ENCODE data around the gene TM6SF1.

TM6SF1 gene

DNA sequence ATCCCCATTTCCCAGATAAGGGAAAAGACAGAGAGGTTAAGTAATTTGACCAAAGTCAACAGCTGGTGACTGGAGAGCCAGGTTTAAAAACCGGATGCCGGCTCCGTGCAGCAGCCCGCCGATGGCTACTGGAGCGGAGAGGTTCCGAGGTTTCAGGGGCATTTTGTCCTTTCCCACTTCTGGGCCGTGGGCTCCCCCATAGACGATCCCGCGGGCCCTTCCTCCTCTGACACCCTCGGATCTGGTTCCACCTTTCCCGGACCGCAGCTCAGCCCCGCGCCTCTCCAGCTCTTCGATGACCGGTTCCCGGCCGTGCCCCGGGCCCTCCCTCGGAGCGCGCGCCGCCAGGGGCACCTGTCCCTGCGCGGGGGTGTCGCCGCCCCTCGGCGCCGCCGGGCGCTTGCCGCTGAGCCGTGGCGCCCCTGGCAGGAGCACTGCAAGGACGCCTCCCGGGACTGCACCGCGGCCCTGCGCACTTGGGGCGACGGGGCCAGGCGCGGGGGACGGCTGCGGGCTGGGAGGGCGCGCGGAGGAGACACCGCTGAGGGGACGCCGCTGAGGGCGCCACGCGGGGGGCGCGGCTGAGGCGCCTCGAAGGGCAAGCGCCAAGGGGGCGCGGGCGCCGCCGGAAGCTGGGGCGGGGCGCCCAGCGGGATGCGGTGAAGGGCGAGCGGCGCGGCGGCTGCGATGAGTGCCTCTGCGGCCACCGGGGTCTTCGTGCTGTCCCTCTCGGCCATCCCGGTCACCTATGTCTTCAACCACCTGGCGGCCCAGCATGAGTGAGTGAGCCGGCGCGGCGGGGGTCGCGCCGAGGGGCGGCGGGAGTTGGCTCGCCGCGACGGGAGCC is at the start of gene TM6SF1:
TSS of gene TM6SF1 (plus strand) at position 652 of the 847 bp plus-strand sequence. CDS start at position 688, 36 bp downstream.
- peak within 1 kb of the TSS in 1 of 2 donors; percentile 60 for H3K27ac ChIP-seq
- no peak for DNase-seq (ENCODE audit: low spot score)
- H3K4me3 ChIP-seq = peak within 1 kb of the TSS; percentile 73
- TF ChIP-seq, protein P1, sequence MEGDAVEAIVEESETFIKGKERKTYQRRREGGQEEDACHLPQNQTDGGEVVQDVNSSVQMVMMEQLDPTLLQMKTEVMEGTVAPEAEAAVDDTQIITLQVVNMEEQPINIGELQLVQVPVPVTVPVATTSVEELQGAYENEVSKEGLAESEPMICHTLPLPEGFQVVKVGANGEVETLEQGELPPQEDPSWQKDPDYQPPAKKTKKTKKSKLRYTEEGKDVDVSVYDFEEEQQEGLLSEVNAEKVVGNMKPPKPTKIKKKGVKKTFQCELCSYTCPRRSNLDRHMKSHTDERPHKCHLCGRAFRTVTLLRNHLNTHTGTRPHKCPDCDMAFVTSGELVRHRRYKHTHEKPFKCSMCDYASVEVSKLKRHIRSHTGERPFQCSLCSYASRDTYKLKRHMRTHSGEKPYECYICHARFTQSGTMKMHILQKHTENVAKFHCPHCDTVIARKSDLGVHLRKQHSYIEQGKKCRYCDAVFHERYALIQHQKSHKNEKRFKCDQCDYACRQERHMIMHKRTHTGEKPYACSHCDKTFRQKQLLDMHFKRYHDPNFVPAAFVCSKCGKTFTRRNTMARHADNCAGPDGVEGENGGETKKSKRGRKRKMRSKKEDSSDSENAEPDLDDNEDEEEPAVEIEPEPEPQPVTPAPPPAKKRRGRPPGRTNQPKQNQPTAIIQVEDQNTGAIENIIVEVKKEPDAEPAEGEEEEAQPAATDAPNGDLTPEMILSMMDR (IDR thresholded peaks at IDR 0.05) = no peak

DNA sequence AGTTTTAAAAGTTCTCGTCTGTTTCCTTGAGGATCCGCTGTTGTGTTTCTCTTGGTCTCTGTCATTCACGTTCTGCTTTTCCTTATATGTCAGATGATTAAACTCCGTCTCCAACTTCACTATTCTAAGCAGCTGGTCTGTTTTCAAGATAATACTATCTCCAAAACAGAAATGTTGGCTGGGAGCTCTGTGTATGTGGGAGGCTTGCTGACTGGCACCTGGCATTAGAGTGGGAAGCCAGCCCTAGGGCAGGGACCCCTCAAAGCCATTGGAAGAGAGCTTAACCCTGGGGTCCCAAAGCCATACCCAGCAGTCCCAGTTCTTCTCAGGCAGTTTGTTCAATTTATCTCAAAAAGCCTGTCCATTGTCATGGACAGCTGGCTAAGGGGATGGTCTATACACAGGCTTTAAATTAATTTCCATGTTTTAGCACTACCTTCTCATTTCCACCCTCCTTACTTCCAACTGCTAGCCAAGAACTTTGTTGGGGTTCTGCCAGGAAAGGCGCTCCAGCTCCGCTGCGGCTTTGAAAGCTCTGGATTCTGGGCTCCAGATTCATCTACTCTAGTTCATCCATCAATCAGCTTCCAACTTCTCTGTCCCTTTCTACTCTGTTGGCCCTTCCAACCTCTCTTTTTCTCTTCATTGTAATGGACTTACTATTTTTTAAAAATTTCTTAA is 49.6 kb upstream of the TM6SF1 start:
- TF ChIP-seq, protein P1 (IDR thresholded peaks at IDR 0.05) = no peak
- no peak for DNase-seq (ENCODE audit: low spot score)
- Histone ChIP-seq H3K27ac (no peak overlapping the region), H3K4me3 (no peak overlapping the region)

DNA sequence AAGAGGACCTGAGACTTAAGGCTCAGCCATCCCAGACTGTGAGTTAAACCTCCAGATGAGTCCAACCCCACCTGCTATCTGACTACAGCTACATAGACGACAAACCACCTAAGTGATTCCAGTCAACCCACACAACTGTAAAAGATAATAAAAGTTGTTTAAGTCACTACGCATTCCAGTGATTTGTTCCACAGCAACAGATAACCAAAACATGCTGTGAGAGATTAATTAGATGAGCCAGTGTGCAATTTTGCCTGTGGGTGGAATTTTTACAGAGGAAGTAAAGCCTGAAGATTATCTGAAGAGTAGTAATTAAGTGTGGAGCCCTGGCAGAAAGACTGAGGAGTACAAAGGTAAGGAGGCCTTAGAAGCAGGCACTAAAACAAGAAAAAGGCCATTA is 45.8 kb upstream of the TM6SF1 start:
- TF ChIP-seq, protein P1 (IDR thresholded peaks at IDR 0.05) = no peak
- Histone ChIP-seq H3K27ac (no peak overlapping the region), H3K4me3 (no peak overlapping the region)
- no peak for DNase-seq (ENCODE audit: low spot score)

DNA sequence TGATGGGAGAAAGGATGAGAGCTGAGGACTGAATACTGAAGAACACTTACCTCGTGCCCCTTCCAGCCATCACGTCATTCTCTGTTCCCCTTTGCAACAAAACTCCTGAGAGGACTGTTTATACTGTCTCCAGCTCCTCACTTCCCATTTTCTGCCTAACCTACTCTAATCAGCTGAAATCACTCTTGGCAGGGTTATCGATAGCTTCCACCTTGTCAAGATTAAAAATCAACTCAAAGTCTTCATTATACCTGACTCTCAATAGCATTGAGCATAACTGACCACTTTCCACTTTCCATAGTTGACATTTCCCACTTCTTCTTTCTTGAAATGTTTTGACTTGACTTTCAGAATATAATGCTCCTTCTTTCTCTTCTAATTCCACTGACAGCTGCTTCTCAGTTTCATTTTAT is 44.7 kb upstream of the TM6SF1 start:
- no peak overlapping the region for H3K27ac ChIP-seq
- no peak for DNase-seq (ENCODE audit: low spot score)
- TF ChIP-seq, protein P1 (IDR thresholded peaks at IDR 0.05) = no peak
- peak overlapping the region; percentile 9 for H3K4me3 ChIP-seq

DNA sequence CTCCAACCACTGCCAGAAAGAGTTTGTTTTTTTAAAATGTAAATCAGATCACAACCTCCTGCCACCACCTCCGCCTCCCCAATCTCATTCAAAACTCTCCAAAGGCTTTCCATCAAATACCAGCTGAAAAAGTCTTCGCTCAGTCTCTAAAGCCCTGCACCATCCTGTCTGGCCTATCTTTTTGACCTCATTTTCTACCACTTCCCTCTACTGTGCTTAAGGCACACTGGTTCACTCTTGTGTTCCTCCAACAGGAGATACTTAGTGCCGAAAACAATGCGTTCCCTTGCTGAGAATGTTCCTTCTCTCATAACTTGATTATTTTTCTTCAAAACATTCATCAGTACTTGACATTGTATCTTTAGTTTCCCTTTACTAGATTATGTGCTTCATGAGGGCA is 43.9 kb upstream of the TM6SF1 start:
- no peak for DNase-seq (ENCODE audit: low spot score)
- no peak overlapping the region for H3K4me3 ChIP-seq
- no peak overlapping the region for H3K27ac ChIP-seq
- TF ChIP-seq, protein P1 (IDR thresholded peaks at IDR 0.05) = no peak

DNA sequence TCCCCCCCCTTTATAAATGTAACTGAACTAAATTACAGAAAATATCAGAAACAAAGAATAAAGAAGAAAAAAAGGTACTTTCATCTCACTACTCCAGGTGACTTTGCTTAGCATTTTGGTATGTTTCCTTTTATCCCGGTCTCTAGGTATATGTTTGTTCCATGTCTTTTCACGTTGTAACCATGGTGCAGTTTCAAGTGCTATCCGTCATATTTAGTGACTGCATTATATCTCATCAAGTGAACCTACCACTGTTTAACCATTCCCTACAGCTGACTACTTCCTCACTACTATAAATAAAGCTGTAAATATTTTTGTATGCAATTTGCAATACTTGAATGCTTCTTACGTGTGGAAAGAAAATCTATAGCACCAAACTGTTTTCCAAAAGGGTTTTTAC is 42.6 kb upstream of the TM6SF1 start:
- DNase-seq (ENCODE audit: low spot score) = no peak
- H3K4me3 ChIP-seq = peak overlapping the region; percentile 75
- no peak overlapping the region for H3K27ac ChIP-seq
- TF ChIP-seq, protein P1 (IDR thresholded peaks at IDR 0.05) = no peak
